ENCODE measurements around the gene GRB10. TPM values are rescaled to one million over a fixed set of nuclear protein-coding genes. Genes with fewer than 3 reads are reported as not detected.

GRB10 gene
- total and polyA plus RNA-seq, 2 donors (not counting 3 experiments of a cell fraction or from before 2014, with no cell fraction given), result 43.7 to 240 TPM

- H3K4me3 ChIP-seq (replicated peaks in 1 of 3; ENCODE audit: insufficient read depth in 1 of 3, low read depth in 1 of 3, low read length in 3 of 3), result no peak overlapping the region
- H3K9ac ChIP-seq (replicated peaks; ENCODE audit: extremely low read depth, insufficient read depth, low read length), result no peak overlapping the region
- ChIA-PET POLR2A (no interaction called here), CTCF (interaction anchor here (1.0 to 3.0 kb wide), 2 partner anchors 39 to 126 kb away, joined by 4 to 15 read pairs; no protein-coding TSS in a partner anchor)
- H3K4me2 ChIP-seq (ENCODE audit: insufficient read depth, low read length), result no peak overlapping the region
- dilution Hi-C loops (cut with MboI; ENCODE audit: extremely low pct_ligation_motif_present, low sequenced_read_pairs) (no loop called here), intact Hi-C loops (cut with micrococcal nuclease) (no loop called here)
- H3K9me1 ChIP-seq (replicated peaks; ENCODE audit: control insufficient read depth, extremely low read depth, insufficient read depth, low read length), result no peaks in the 10 kb centered on the region
- H3K4me1 ChIP-seq (ENCODE audit: control insufficient read depth, extremely low read depth, insufficient read depth, low read length), result peaks cover 3% of the 10 kb centered on the region
- no TSS peak for BruUV-seq (replicated peaks)
- H4K20me1 ChIP-seq (replicated peaks; ENCODE audit: control insufficient read depth, extremely low read depth, insufficient read depth, low read length), result no peaks in the 10 kb centered on the region
- DNase-seq (ENCODE audit: low read depth, low spot score) (no peak), FAIRE-seq (no peak)
- H3K79me2 ChIP-seq (ENCODE audit: control insufficient read depth, insufficient read depth, low read length), result no peaks in the 10 kb centered on the region
- TF ChIP-seq FOS (IDR thresholded peaks at IDR 0.05; ENCODE audit: borderline replicate concordance, insufficient read depth, low read length) (no peak), CTCF (IDR thresholded peaks at IDR 0.05; ENCODE audit: extremely low read depth in 1 of 2, insufficient read depth in 1 of 2, low read depth in 1 of 2, low read length in 2 of 2) (no peak), POLR2A (IDR thresholded peaks at IDR 0.05; ENCODE audit: low read depth, low read length) (no peak), EZH2 (IDR thresholded peaks at IDR 0.05; ENCODE audit: borderline replicate concordance, low read depth, low read length, severe bottlenecking) (no peak), POLR2AphosphoS5 (IDR thresholded peaks at IDR 0.05; ENCODE audit: insufficient read depth, low read depth, low read length) (no peak), GATA2 (IDR thresholded peaks at IDR 0.05; ENCODE audit: insufficient read depth, insufficient read length, low read depth, low read length) (no peak), JUN (IDR thresholded peaks at IDR 0.05; ENCODE audit: borderline replicate concordance, insufficient read depth, insufficient read length, low read depth) (no peak), MYC (IDR thresholded peaks at IDR 0.05; ENCODE audit: low read depth, low read length) (no peak)
- TF ChIP-seq, protein P1, sequence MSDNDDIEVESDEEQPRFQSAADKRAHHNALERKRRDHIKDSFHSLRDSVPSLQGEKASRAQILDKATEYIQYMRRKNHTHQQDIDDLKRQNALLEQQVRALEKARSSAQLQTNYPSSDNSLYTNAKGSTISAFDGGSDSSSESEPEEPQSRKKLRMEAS (IDR thresholded peaks at IDR 0.05; ENCODE audit: insufficient read depth, insufficient read length), result no peak
- H3K27me3 ChIP-seq (ENCODE audit: control insufficient read depth in 2 of 2, insufficient read depth in 2 of 2, low read length in 2 of 2), result no peaks in the 10 kb centered on the region
- H3K36me3 ChIP-seq (ENCODE audit: control insufficient read depth in 2 of 2, extremely low read depth in 1 of 2, insufficient read depth in 2 of 2, low read length in 2 of 2), result peaks cover 20 to 46% of the 10 kb centered on the region in 2 experiments
- no peak overlapping the region for H3K27ac ChIP-seq (ENCODE audit: insufficient read depth, low read depth, low read length)
- no peaks in the 10 kb centered on the region for H3K9me3 ChIP-seq (replicated peaks; ENCODE audit: control insufficient read depth, insufficient read depth, low read length)
- H2AFZ ChIP-seq (ENCODE audit: low read depth, low read length), result no peak overlapping the region
These were observed 188.6 kb downstream of the GRB10 start for GRCh38 chr7:50594136-50594535.

Measured in endothelial cell of umbilical vein (primary cell).